C4-2B (cell line): ENCODE measurements around the gene PARS2.

Experiments
- H3K27ac ChIP-seq: fragments of 450-650 bp; 2 replicates; pipeline ENCODE4 v1.5.1; 2017
- ZFX ChIP-seq: fragments of 450-650 bp; IDR thresholded peaks from 2 replicates; pipeline ENCODE4 v1.6.1; 2017
- TF ChIP-seq, protein P1 (sequence below): fragments of 450-650 bp; conservative IDR thresholded peaks from 2 replicates; pipeline ENCODE4 v1.5.1; 2017; ENCODE audit warnings: mild to moderate bottlenecking

Gene PARS2

DNA sequence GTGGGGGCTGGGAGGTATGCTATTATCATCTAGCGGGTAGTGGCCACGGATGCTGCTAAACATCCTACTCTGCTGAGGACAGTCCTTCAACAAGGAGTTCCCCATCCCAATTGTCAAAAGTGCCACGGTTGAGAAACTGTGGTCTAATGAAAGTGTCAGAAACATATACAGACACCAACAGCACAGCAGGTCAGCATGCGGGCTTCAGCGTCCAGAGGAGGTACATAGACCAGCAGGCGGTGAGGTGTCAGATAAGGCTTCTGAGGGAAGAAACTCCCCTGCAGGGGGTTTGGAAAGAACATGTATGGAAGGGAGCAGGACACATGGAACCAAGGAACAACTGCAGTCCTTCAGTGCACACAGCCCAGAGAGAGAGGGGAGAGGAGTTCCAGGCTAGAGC, 53.5 kb downstream of the PARS2 start:
- TF ChIP-seq, protein P1, sequence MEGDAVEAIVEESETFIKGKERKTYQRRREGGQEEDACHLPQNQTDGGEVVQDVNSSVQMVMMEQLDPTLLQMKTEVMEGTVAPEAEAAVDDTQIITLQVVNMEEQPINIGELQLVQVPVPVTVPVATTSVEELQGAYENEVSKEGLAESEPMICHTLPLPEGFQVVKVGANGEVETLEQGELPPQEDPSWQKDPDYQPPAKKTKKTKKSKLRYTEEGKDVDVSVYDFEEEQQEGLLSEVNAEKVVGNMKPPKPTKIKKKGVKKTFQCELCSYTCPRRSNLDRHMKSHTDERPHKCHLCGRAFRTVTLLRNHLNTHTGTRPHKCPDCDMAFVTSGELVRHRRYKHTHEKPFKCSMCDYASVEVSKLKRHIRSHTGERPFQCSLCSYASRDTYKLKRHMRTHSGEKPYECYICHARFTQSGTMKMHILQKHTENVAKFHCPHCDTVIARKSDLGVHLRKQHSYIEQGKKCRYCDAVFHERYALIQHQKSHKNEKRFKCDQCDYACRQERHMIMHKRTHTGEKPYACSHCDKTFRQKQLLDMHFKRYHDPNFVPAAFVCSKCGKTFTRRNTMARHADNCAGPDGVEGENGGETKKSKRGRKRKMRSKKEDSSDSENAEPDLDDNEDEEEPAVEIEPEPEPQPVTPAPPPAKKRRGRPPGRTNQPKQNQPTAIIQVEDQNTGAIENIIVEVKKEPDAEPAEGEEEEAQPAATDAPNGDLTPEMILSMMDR, result no peak
- no peak for TF ChIP-seq ZFX
- no peak overlapping the region for H3K27ac ChIP-seq

DNA sequence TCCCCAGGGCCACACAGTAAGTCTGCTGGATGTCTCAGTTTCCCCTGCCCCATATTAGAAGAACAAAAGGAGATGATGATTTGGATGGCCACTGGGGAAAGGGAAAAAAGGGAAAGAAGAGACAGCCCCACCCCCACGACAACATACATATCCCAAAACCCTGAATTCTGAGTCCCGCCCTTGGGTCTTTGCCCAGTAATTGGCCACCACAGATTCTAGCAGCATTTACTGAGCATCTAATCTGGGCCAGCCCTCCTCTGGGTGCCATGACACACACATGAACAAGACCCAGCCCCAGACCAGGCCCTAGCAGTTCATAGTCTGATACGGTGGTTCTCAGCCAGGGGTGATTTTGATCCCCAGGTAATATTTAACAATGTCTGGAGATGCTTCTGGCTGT, 53.9 kb downstream of the PARS2 start:
- TF ChIP-seq, protein P1, result no peak
- no peak for TF ChIP-seq ZFX
- no peak overlapping the region for H3K27ac ChIP-seq

DNA sequence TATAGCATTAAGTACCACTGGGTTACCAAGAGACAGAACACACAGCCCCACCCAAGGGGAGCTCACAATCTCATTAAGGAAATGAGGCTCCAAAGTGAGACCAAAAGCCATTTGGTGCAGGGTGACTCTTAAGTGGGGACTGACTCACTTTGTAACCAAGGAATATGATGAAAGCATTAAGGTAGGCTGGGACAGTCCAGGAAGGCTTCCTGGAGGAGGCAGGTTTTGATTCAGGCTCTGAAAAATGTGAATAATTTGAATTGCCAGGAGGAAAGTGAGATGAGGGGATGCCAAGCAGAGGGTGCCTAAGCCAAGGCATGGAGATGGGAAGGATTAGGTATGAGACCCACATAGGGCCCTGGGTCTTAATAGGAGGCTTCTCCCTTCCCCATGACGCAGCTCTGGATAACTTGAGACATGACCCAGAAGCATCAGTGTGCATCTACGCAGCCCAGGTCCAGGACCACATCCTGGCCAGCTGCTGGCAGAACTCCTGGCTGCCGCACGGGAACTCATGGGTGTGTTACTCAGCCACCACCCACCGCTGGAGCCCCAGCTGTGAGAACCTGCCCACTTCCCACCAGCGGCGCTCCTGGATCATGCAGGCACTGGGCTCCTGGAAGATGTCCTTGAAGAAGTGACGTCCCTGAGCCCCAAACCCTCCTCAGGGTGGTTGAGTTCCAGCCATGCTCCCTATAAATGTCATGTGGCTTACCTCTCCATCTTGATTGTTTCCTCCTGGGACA, 54.6 kb downstream of the PARS2 start:
- no peak overlapping the region for H3K27ac ChIP-seq
- no peak for TF ChIP-seq ZFX
- TF ChIP-seq, protein P1, result no peak

DNA sequence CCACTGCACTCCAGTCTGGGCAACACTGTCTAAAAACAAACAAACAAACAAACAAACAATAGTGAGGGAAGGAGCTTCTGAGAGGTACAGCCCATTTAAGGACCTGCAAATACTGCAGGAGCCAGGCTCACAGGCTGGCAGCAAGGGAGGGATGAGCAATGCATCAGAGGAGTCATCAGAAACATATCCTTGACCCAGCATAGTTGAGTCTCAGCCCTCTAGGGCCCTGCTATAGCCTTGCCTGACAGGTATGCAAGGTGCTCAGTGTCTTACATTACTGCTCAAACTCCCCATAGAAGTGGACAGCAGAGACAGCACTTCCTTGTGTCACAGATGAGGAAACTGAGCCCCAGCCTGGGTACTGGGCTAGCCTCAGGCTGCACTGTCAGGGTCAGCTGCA, 55.9 kb downstream of the PARS2 start:
- no peak for TF ChIP-seq ZFX
- TF ChIP-seq, protein P1, result no peak

More for the DNA sequence above, 55.9 kb downstream of the PARS2 start:
- H3K27ac ChIP-seq, result no peak overlapping the region
